ENCODE data around the gene RGS10. TPM values are rescaled to one million over a fixed set of nuclear protein-coding genes. Genes with fewer than 3 reads are reported as not detected.

The RGS10 gene
- total and polyA plus RNA-seq, 2 experiments from 2014 or later = 16.8 to 26.8 TPM

GRCh38 chr10:119550827-119551226 is 8.3 kb upstream of the RGS10 start:
- no peaks in the 10 kb centered on the region for H3K36me3 Mint-ChIP-seq (ENCODE audit: low read depth)
- no peak overlapping the region for H3K27ac ChIP-seq (ENCODE audit: low read depth)
- peaks cover 10% of the 10 kb centered on the region for H3K27me3 Mint-ChIP-seq (ENCODE audit: insufficient read depth, low read depth, poor library complexity)

GRCh38 chr10:119549247-119549999 is 6.9 kb upstream of the RGS10 start:
- Histone ChIP-seq H2AFZ (no peak overlapping the region), H3K4me2 (no peak overlapping the region), H3K4me1 (ENCODE audit: insufficient read depth) (no peaks in the 10 kb centered on the region), H3K27me3 (ENCODE audit: insufficient read depth) (peaks cover 17% of the 10 kb centered on the region), H3K79me2 (replicated peaks; ENCODE audit: insufficient read depth) (no peaks in the 10 kb centered on the region), H3K4me3 (no peak overlapping the region), H3K9me2 (ENCODE audit: insufficient read depth) (no peaks in the 10 kb centered on the region), H3F3A (replicated peaks; ENCODE audit: low read depth) (peaks cover under 1% of the 10 kb centered on the region; the same call in 1 of the 2 replicates), H4K20me1 (replicated peaks; ENCODE audit: insufficient read depth) (no peaks in the 10 kb centered on the region), H3K36me3 (ENCODE audit: insufficient read depth) (no peaks in the 10 kb centered on the region), H3K27ac (ENCODE audit: low read depth) (no peak overlapping the region)
- no peak for DNase-seq (ENCODE audit: low spot score)
- H3K4me1 Mint-ChIP-seq = peaks cover 3% of the 10 kb centered on the region; the same call in 2 of the 3 replicates
- H3K27ac Mint-ChIP-seq = no peak overlapping the region
- no peaks in the 10 kb centered on the region for H3K36me3 Mint-ChIP-seq (ENCODE audit: low read depth)
- no peak overlapping the region for H3K4me3 Mint-ChIP-seq
- H3K27me3 Mint-ChIP-seq (ENCODE audit: insufficient read depth, low read depth, poor library complexity) = peaks cover 14% of the 10 kb centered on the region
- no peak for ATAC-seq
- no peaks in the 10 kb centered on the region; the same call in 2 of the 3 replicates for H3K9me3 Mint-ChIP-seq
- no peak for TF ChIP-seq CTCF (conservative IDR thresholded peaks at IDR 0.05; ENCODE audit: low read depth in 2 of 2)
- no peak for TF ChIP-seq EZH2phosphoT487 (IDR thresholded peaks at IDR 0.05; ENCODE audit: unreplicated experiment)
- no peak for TF ChIP-seq POLR2AphosphoS5 (IDR thresholded peaks at IDR 0.05; ENCODE audit: low read depth)
- no peak for TF ChIP-seq ZNF331 (CRISPR knock-in tag; IDR thresholded peaks at IDR 0.05; ENCODE audit: low read depth)
- no peak for TF ChIP-seq EZH2 (IDR thresholded peaks at IDR 0.05; ENCODE audit: low read depth, unreplicated experiment)
- no peak for TF ChIP-seq REST (IDR thresholded peaks at IDR 0.05; ENCODE audit: unreplicated experiment)
- no peak for TF ChIP-seq NANOG (IDR thresholded peaks at IDR 0.05; ENCODE audit: borderline replicate concordance)
- no peak for TF ChIP-seq STAT1 (IDR thresholded peaks at IDR 0.05; ENCODE audit: unreplicated experiment)

More at GRCh38 chr10:119550827-119551226, 8.3 kb upstream of the RGS10 start:
- Histone ChIP-seq H3K9me2 (ENCODE audit: insufficient read depth) (no peaks in the 10 kb centered on the region), H3K4me1 (ENCODE audit: insufficient read depth) (no peaks in the 10 kb centered on the region), H3K36me3 (ENCODE audit: insufficient read depth) (no peaks in the 10 kb centered on the region), H3K27me3 (ENCODE audit: insufficient read depth) (0 out of 2 replicates have a peak, but pooled peaks cover 3% of the 10 kb centered on the region), H4K20me1 (replicated peaks; ENCODE audit: insufficient read depth) (no peaks in the 10 kb centered on the region), H3K4me2 (no peak overlapping the region), H2AFZ (no peak overlapping the region), H3F3A (replicated peaks; ENCODE audit: low read depth) (no peaks in the 10 kb centered on the region), H3K4me3 (no peak overlapping the region), H3K79me2 (replicated peaks; ENCODE audit: insufficient read depth) (no peaks in the 10 kb centered on the region)
- Mint-ChIP-seq H3K4me3 (no peak overlapping the region), H3K27ac (no peak overlapping the region), H3K4me1 (peaks cover 3% of the 10 kb centered on the region; the same call in 1 of the 3 replicates), H3K9me3 (no peaks in the 10 kb centered on the region; the same call in 2 of the 3 replicates)
- no peak for DNase-seq (ENCODE audit: low spot score)
- TF ChIP-seq POLR2AphosphoS5 (IDR thresholded peaks at IDR 0.05; ENCODE audit: low read depth) (no peak), EZH2phosphoT487 (IDR thresholded peaks at IDR 0.05; ENCODE audit: unreplicated experiment) (no peak), ZNF114 (CRISPR knock-in tag; IDR thresholded peaks at IDR 0.05) (no peak), EZH2 (IDR thresholded peaks at IDR 0.05; ENCODE audit: low read depth, unreplicated experiment) (no peak), JUNB (IDR thresholded peaks at IDR 0.05; ENCODE audit: unreplicated experiment) (no peak), REST (IDR thresholded peaks at IDR 0.05; ENCODE audit: unreplicated experiment) (no peak)
- no peak for ATAC-seq
